Natural killer cell treated with Interleukin-12 subunit alpha and Interleukin-12 subunit beta and Interleukin-15 and Interleukin-18, amount 100 ng/mL, for 72 hours (primary cell): ENCODE data around the gene FUT9. TPM values are rescaled to one million over a fixed set of nuclear protein-coding genes. Genes with fewer than 3 reads are reported as not detected.

Experiments used
- ATAC-seq, 2 donors: fragments of 150-1000 bp; cut with Tn5 transposase in 1 of 2; sonication (Bioruptor Pico), chemical (Tn5 transposase) in 1 of 2; 2 replicates each; pipeline ENCODE4 v1.10.0; 2021
- DNase-seq: peaks from one replicate; pipeline ENCODE4 v3.0.0; 2022; ENCODE audit warnings: low spot score
- H3K27ac Mint-ChIP-seq, 2 donors: 1 replicate in 1 of 2; 2 replicates in 1 of 2; pipeline ENCODE4 v1.8.0; 2022; ENCODE audit warnings: mixed read lengths in 2 of 2, mild to moderate bottlenecking in 1 of 2, moderate library complexity in 1 of 2
- H3K27me3 Mint-ChIP-seq, 2 donors: 1 replicate in 1 of 2; 2 replicates in 1 of 2; pipeline ENCODE4 v1.8.0; 2022; ENCODE audit warnings: mixed read lengths in 2 of 2
- H3K36me3 Mint-ChIP-seq: one replicate; pipeline ENCODE4 v1.8.0; 2022; ENCODE audit warnings: mixed read lengths
- H3K4me1 Mint-ChIP-seq, 2 donors: 1 replicate in 1 of 2; 2 replicates in 1 of 2; pipeline ENCODE4 v1.8.0; 2022; ENCODE audit warnings: low read depth in 2 of 2, mixed read lengths in 2 of 2, mild to moderate bottlenecking in 1 of 2
- H3K4me3 Mint-ChIP-seq: one replicate; pipeline ENCODE4 v1.8.0; 2022; ENCODE audit warnings: mixed read lengths
- H3K9me3 Mint-ChIP-seq: 2 replicates; pipeline ENCODE4 v1.8.0; 2022; ENCODE audit warnings: mixed read lengths
- total RNA-seq, 2 donors: library from RNA; stranded (reverse); gene quantifications; one replicate each; pipeline ENCODE4 v1.2.3, GENCODE V29; 2022

The FUT9 gene
- not detected for total RNA-seq

DNA sequence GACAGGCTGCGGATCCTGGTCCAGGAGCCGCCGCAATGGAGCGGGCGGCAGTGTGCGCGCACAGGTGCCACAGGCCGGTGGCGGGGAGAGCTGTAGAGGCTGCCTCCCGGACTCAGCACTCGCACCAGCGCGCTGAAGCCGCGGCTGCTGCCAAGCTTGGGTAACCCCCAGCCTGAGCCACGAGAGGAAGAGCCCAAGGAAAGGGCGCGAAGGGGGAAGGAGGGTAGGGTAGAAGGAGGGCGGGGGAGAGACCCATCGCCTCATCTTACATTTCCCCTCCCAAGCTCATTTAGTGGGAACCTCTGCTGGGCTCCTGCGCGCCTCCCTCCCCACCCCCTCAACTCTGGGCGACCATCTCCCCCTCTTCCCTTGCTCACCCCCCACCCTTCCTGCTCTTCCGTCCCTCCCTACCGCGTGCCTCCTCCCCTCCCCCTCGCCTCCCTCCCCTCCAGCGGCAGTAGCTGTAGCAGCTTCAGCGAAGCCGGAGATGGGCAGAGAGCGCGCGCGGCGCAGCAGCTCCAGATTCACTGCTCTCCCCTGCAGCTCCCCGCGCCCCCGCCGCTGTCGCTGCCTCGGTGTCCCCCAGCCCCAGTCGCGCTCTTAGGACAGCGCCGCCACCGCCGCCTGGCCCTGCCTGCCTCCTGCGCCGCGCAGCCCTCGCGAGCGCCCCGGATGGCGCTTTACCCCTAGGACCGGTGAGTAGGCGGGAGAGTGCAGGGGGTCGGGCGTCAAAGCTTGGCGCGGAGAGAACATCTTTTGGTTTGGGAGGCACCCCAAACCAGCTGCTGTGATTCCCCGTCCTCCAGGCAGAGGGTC, at the start of gene FUT9:
Gene FUT9 (plus strand): TSS at position 457 of the 816 bp plus-strand sequence. CDS start 187,182 bp downstream, outside the sequence.
- Mint-ChIP-seq H3K27me3 (peaks cover 8 to 25% of the 10 kb centered on the region in 2 donors), H3K27ac (no peak within 1 kb of the TSS), H3K4me1 (no peaks in the 10 kb centered on the region), H3K4me3 (no peak within 1 kb of the TSS), H3K9me3 (peaks cover 12% of the 10 kb centered on the region), H3K36me3 (peaks cover 5% of the 10 kb centered on the region)
- DNase-seq (no peak), ATAC-seq (no peak)

GRCh38 chr6:95967594-95967993, 48.2 kb upstream of the FUT9 start:
- no peak overlapping the region for H3K4me3 Mint-ChIP-seq
- no peak overlapping the region for H3K27ac Mint-ChIP-seq
- H3K9me3 Mint-ChIP-seq, result peaks cover 21% of the 10 kb centered on the region
- ATAC-seq (no peak), DNase-seq (no peak)
- H3K36me3 Mint-ChIP-seq, result no peaks in the 10 kb centered on the region
- no peaks in the 10 kb centered on the region for H3K27me3 Mint-ChIP-seq
- H3K4me1 Mint-ChIP-seq, result no peaks in the 10 kb centered on the region

DNA sequence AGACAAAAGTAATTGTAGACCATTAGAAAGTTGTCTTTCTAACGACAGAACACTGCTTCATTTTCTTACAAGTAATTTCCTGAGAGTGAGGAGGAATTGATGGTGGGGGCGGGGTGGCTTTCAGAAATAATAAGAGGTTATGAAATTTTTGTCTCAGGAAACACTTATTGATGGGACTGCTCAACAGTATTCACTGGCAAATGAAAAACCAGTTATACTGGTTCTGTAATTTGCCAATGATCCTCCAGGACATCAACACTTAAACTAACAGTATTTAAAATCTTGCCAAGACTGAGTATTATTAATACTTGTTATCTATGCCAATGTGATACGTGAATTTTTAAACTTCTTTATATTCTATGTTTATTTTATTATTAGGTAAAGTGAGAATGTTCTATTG, 41.8 kb upstream of the FUT9 start:
- Mint-ChIP-seq H3K4me3 (no peak overlapping the region), H3K36me3 (no peaks in the 10 kb centered on the region), H3K4me1 (no peaks in the 10 kb centered on the region), H3K27ac (no peak overlapping the region), H3K27me3 (no peaks in the 10 kb centered on the region), H3K9me3 (peaks cover 25% of the 10 kb centered on the region)
- DNase-seq, result no peak
- ATAC-seq, result no peak

DNA sequence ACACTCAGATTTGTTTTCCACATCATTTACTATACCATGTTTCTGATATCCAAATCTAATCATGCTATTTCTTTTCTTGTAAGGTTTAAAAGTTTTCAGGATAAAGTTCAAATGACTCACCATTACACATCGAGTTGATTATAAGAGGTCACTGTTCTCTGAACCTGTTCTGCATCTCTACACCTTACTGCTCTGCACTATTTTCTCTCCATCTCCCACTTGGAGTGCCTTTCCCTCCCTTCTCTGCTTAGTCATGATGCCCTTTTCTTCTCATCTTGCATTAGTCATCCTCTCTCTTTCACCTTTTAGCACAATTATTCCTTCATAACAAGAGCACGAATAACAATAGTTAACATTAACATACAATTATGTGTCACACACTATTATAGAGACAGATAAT, 37.5 kb upstream of the FUT9 start:
- ATAC-seq, result no peak
- Mint-ChIP-seq H3K27me3 (no peaks in the 10 kb centered on the region), H3K9me3 (peaks cover 11% of the 10 kb centered on the region), H3K36me3 (no peaks in the 10 kb centered on the region), H3K4me3 (no peak overlapping the region), H3K27ac (no peak overlapping the region), H3K4me1 (no peaks in the 10 kb centered on the region)
- no peak for DNase-seq

DNA sequence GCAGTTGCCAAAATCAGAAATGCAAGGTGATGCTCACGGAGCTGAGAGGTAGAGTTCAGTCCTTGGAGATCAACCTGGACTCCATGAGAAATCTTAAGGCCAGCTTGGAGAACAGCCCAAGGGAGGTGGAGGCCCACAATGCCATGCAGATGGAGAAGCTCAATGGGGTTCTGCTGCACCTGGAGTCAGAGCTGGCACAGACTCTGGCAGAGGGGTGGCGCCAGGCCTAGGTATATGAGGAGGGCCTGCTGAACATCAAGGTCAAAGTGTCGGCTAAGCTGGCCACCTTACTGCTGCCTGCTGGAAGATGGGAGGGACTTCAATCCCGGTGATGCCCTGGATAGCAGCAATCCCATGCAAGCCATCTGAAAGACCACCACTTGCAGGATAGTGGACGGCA, 23.9 kb upstream of the FUT9 start:
- H3K27me3 Mint-ChIP-seq, result no peaks in the 10 kb centered on the region
- DNase-seq (no peak), ATAC-seq (no peak)
- H3K27ac Mint-ChIP-seq, result no peak overlapping the region
- H3K4me1 Mint-ChIP-seq, result no peaks in the 10 kb centered on the region
- no peaks in the 10 kb centered on the region for H3K36me3 Mint-ChIP-seq
- peaks cover 16% of the 10 kb centered on the region for H3K9me3 Mint-ChIP-seq
- H3K4me3 Mint-ChIP-seq, result no peak overlapping the region

GRCh38 chr6:95994151-95994550, 21.6 kb upstream of the FUT9 start:
- no peaks in the 10 kb centered on the region for H3K27me3 Mint-ChIP-seq
- DNase-seq, result no peak
- peaks cover 19% of the 10 kb centered on the region for H3K9me3 Mint-ChIP-seq

GRCh38 chr6:95998133-95998532, 17.6 kb upstream of the FUT9 start:
- Mint-ChIP-seq H3K4me1 (no peaks in the 10 kb centered on the region), H3K27ac (no peak overlapping the region), H3K4me3 (no peak overlapping the region), H3K9me3 (peaks cover 14% of the 10 kb centered on the region), H3K27me3 (no peaks in the 10 kb centered on the region), H3K36me3 (peaks cover 6% of the 10 kb centered on the region)
- ATAC-seq (no peak), DNase-seq (no peak)

More at GRCh38 chr6:95994151-95994550, 21.6 kb upstream of the FUT9 start:
- Mint-ChIP-seq H3K4me3 (no peak overlapping the region), H3K27ac (no peak overlapping the region), H3K36me3 (no peaks in the 10 kb centered on the region), H3K4me1 (no peaks in the 10 kb centered on the region)
- ATAC-seq, result no peak

DNA sequence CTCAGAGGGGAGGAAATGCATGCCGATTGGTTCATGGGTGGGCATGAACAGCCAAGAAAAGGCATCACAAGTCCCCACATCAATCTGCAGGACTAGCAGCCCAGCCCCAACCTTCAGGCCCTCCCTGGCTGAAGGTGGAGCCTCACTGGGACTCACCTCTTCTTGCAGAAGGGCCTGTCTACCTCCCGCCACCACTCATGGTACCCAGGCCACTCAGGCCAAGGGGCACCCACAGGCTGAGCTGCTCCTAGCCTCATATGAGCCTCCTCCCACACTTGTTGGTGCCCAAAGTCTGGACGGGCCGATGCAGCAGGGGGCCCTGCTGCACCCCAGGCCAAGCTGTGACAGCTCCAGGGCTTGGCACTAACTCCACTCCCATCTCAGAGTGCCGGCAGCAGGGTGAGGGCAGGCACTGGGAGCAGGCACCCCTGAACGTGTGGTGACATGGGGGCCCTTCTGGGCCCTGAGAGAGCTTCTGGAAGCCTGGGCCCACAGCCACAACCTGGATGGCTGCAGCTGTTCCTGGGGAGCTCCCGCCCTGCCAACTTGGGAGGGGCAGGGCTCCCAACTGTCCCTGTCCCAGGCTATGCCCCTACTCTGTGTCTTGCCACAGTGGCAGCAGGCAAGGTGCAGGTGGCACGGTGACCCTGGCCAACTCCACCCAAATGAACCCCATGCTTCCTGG, 13.7 kb upstream of the FUT9 start:
- no peaks in the 10 kb centered on the region for H3K4me1 Mint-ChIP-seq
- H3K36me3 Mint-ChIP-seq, result peaks cover 6% of the 10 kb centered on the region
- peaks cover 16% of the 10 kb centered on the region for H3K9me3 Mint-ChIP-seq
- no peaks in the 10 kb centered on the region for H3K27me3 Mint-ChIP-seq
- peak in 1 of 2 donors; percentile 17 for ATAC-seq
- H3K27ac Mint-ChIP-seq, result no peak overlapping the region
- DNase-seq, result no peak
- no peak overlapping the region for H3K4me3 Mint-ChIP-seq

GRCh38 chr6:96002576-96002910, 13.2 kb upstream of the FUT9 start:
- Mint-ChIP-seq H3K27me3 (no peaks in the 10 kb centered on the region), H3K4me1 (no peaks in the 10 kb centered on the region), H3K4me3 (no peak overlapping the region), H3K27ac (no peak overlapping the region), H3K36me3 (peaks cover 6% of the 10 kb centered on the region), H3K9me3 (peaks cover 16% of the 10 kb centered on the region)
- DNase-seq, result no peak
- peak in 1 of 2 donors; percentile 9 for ATAC-seq

- Mint-ChIP-seq H3K4me1 (no peaks in the 10 kb centered on the region), H3K9me3 (peaks cover 16% of the 10 kb centered on the region), H3K36me3 (peaks cover 6% of the 10 kb centered on the region), H3K27me3 (no peaks in the 10 kb centered on the region), H3K4me3 (no peak overlapping the region), H3K27ac (no peak overlapping the region)
- DNase-seq (no peak), ATAC-seq (peak in 1 of 2 donors; percentile 13)
Observed at GRCh38 chr6:96002912-96003311, 12.9 kb upstream of the FUT9 start.

- peaks cover 9% of the 10 kb centered on the region for H3K9me3 Mint-ChIP-seq
- ATAC-seq, result no peak
- H3K27ac Mint-ChIP-seq, result no peak overlapping the region
- no peak overlapping the region for H3K4me3 Mint-ChIP-seq
- no peaks in the 10 kb centered on the region for H3K36me3 Mint-ChIP-seq
- DNase-seq, result no peak
- H3K27me3 Mint-ChIP-seq, result no peaks in the 10 kb centered on the region
- H3K4me1 Mint-ChIP-seq, result no peaks in the 10 kb centered on the region
Observed at GRCh38 chr6:96007663-96008062, 8.1 kb upstream of the FUT9 start.

- H3K27ac Mint-ChIP-seq, result no peak overlapping the region
- no peaks in the 10 kb centered on the region for H3K4me1 Mint-ChIP-seq
- ATAC-seq, result no peak
- DNase-seq, result no peak
- H3K9me3 Mint-ChIP-seq, result peaks cover 10% of the 10 kb centered on the region
- peaks cover 5% of the 10 kb centered on the region for H3K36me3 Mint-ChIP-seq
- peaks cover 8 to 25% of the 10 kb centered on the region in 2 donors for H3K27me3 Mint-ChIP-seq
- H3K4me3 Mint-ChIP-seq, result no peak overlapping the region
Observed at GRCh38 chr6:96013531-96013930, 2.2 kb upstream of the FUT9 start.

GRCh38 chr6:96014846-96015517, 792 bp upstream of the FUT9 start:
- no peak for ATAC-seq
- H3K4me1 Mint-ChIP-seq, result no peaks in the 10 kb centered on the region

More at GRCh38 chr6:96014846-96015517, 792 bp upstream of the FUT9 start:
- DNase-seq, result no peak
- peaks cover 8 to 25% of the 10 kb centered on the region in 2 donors for H3K27me3 Mint-ChIP-seq
- H3K9me3 Mint-ChIP-seq, result peaks cover 10% of the 10 kb centered on the region
- H3K27ac Mint-ChIP-seq, result no peak overlapping the region
- peaks cover 5% of the 10 kb centered on the region for H3K36me3 Mint-ChIP-seq
- H3K4me3 Mint-ChIP-seq, result no peak overlapping the region
